K562 (cell line): ENCODE results near the gene METTL25B. TPM values are rescaled to one million over a fixed set of nuclear protein-coding genes. Genes with fewer than 3 reads are reported as not detected.

Source experiments
- FOXJ3 ChIP-seq: sonication (generic); formaldehyde crosslinking; IDR thresholded peaks from 2 replicates; pipeline ENCODE4 v1.4.0; 2020; ENCODE audit warnings: mild to moderate bottlenecking, missing genetic modification reagents
- SIRT6 ChIP-seq: IDR thresholded peaks from one replicate; pipeline ENCODE4 v1.6.1; 2012; ENCODE audit warnings: low read depth, mild to moderate bottlenecking, control low read depth, inconsistent platforms, low read length, moderate library complexity
- SMAD4 ChIP-seq: fragments of 250-450 bp; sonication (Bioruptor Pico); conservative IDR thresholded peaks from 2 replicates; pipeline ENCODE4 v1.8.0; 2021; ENCODE audit warnings: inconsistent platforms, mild to moderate bottlenecking, moderate library complexity
- SP2 ChIP-seq: IDR thresholded peaks from 2 replicates; pipeline ENCODE4 v1.6.1; 2011; ENCODE audit warnings: mild to moderate bottlenecking, low read depth, low read length, moderate library complexity; ENCODE audit not compliant: poor library complexity, severe bottlenecking; ENCODE audit errors: extremely low read depth
- polyA plus RNA-seq, 8 experiments: library from polyadenylated mRNA; depleted of rRNA in 4 of 8; stranded (reverse) in 5 of 8; unstranded in 3 of 8; fragments of >200 nt; fragmentation: Nextera tagmentation in 2 of 8; fragmentation: Illumina TruSeq in 1 of 8; extraction: Ambion mirVana in 2 of 8; extraction: Trizol in 1 of 8; gene quantifications; 2 replicates each; pipeline versions ENCODE4 v1.2.1 to v1.2.3, GENCODE V29; 2011 to 2014; ENCODE audit warnings: inconsistent platforms in 1 of 8, missing spikeins in 1 of 8
- total RNA-seq, 7 experiments: library from RNA; depleted of rRNA in 6 of 7; stranded (reverse); fragments of >200 nt in 6 of 7; fragmentation: Illumina TruSeq in 2 of 7; extraction: Trizol in 2 of 7; gene quantifications; 2 replicates each; pipeline versions ENCODE4 v1.2.1 to v1.2.3, GENCODE V29; 2011 to 2021; ENCODE audit warnings: low replicate concordance in 1 of 7
- TF ChIP-seq, protein P1 (sequence below): fragments of 450-650 bp; IDR thresholded peaks from 2 replicates; pipeline ENCODE4 v1.6.1; 2016; ENCODE audit warnings: low read depth
- TF ChIP-seq, protein P2 (sequence below): sonication (generic); formaldehyde crosslinking; IDR thresholded peaks from 2 replicates; pipeline ENCODE4 v1.9.0; 2022; ENCODE audit warnings: mild to moderate bottlenecking, missing genetic modification reagents
- TF ChIP-seq, protein P3 (sequence below), 2 experiments: fragments of 450-650 bp; IDR thresholded peaks; 2 replicates each; pipeline ENCODE4 v1.6.1; 2016; ENCODE audit warnings: mild to moderate bottlenecking in 2 of 2, borderline replicate concordance in 1 of 2, low read depth in 1 of 2, moderate library complexity in 1 of 2

METTL25B gene
- total and polyA plus RNA-seq, 9 of the 15 experiments (the other 6 are each of a cell fraction or from before 2014, with no cell fraction given), result 7.7 to 48.3 (median 33.1) TPM

DNA sequence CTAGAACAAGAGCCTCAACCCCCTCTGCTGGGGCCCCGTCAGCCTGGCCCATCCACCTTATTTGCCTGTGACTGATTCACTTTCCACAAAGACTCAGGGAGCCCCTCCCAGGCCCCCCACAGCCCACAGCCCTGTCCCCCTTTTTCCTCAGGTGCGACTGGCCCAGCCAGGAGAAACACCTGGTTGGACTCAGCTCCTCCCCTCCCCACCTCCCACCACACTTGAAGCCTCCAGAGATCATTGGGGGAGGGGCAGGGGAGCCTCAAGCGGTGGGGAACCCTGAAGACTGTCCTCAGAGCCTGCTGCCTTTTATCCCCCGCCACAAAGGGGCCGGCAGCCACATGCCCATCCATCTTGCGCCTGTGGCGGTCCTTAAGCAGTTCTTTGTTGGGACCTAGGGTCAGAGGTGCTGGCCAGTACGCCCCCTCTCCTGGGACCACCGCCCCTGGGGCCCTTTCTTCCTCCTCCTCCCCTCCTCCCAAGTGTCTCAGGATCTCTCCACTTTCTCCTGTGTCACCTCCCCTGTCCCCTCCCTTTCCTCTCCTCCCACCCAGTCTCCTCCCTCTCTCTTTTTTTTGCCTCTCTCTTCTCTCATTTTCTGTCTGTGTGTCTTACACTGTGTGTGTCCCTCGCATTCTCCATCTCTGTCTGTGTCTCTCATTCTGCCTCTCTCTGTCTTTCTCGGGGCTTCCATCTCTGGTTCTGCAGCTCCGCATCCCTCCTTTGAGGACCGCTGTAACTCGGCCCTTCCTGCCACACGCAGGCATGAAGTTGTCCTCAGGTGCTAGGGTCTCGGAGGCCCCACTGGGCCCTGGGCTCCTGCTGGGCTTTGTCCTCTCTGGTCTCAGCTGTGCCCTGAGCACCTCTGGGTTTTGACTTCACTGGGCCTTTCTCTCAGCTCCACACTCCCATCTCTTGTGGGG, 35.1 kb upstream of the METTL25B start (continued):
- TF ChIP-seq, protein P1, sequence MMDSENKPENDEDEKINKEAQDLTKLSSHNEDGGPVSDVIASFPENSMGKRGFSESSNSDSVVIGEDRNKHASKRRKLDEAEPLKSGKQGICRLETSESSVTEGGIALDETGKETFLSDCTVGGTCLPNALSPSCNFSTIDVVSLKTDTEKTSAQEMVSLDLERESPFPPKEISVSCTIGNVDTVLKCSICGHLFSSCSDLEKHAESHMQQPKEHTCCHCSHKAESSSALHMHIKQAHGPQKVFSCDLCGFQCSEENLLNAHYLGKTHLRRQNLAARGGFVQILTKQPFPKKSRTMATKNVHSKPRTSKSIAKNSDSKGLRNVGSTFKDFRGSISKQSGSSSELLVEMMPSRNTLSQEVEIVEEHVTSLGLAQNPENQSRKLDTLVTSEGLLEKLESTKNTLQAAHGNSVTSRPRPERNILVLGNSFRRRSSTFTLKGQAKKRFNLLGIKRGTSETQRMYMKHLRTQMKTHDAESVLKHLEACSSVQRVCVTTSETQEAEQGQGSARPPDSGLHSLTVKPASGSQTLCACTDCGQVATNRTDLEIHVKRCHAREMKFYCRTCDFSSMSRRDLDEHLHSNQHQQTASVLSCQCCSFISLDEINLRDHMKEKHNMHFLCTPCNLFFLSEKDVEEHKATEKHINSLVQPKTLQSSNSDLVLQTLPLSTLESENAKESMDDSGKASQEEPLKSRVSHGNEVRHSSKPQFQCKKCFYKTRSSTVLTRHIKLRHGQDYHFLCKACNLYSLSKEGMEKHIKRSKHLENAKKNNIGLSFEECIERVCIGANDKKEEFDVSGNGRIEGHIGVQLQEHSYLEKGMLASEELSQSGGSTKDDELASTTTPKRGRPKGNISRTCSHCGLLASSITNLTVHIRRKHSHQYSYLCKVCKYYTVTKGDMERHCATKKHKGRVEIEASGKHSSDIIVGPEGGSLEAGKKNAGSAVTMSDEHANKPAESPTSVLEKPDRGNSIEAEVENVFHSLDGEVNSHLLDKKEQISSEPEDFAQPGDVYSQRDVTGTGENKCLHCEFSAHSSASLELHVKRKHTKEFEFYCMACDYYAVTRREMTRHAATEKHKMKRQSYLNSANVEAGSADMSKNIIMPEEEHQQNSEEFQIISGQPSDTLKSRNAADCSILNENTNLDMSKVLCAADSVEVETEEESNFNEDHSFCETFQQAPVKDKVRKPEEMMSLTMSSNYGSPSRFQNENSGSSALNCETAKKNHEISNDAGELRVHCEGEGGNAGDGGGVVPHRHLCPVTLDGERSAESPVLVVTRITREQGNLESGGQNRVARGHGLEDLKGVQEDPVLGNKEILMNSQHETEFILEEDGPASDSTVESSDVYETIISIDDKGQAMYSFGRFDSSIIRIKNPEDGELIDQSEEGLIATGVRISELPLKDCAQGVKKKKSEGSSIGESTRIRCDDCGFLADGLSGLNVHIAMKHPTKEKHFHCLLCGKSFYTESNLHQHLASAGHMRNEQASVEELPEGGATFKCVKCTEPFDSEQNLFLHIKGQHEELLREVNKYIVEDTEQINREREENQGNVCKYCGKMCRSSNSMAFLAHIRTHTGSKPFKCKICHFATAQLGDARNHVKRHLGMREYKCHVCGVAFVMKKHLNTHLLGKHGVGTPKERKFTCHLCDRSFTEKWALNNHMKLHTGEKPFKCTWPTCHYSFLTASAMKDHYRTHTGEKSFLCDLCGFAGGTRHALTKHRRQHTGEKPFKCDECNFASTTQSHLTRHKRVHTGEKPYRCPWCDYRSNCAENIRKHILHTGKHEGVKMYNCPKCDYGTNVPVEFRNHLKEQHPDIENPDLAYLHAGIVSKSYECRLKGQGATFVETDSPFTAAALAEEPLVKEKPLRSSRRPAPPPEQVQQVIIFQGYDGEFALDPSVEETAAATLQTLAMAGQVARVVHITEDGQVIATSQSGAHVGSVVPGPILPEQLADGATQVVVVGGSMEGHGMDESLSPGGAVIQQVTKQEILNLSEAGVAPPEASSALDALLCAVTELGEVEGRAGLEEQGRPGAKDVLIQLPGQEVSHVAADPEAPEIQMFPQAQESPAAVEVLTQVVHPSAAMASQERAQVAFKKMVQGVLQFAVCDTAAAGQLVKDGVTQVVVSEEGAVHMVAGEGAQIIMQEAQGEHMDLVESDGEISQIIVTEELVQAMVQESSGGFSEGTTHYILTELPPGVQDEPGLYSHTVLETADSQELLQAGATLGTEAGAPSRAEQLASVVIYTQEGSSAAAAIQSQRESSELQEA, result peak; percentile 47; the same call in 1 of the 2 replicates
- TF ChIP-seq SP2 (no peak), SIRT6 (no peak), SMAD4 (0 out of 2 replicates have a peak, but pooled peaks have one; percentile 35), FOXJ3 (no peak)
- TF ChIP-seq, protein P2, sequence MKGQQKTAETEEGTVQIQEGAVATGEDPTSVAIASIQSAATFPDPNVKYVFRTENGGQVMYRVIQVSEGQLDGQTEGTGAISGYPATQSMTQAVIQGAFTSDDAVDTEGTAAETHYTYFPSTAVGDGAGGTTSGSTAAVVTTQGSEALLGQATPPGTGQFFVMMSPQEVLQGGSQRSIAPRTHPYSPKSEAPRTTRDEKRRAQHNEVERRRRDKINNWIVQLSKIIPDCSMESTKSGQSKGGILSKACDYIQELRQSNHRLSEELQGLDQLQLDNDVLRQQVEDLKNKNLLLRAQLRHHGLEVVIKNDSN (CRISPR knock-in tag), result no peak
- TF ChIP-seq, protein P3, sequence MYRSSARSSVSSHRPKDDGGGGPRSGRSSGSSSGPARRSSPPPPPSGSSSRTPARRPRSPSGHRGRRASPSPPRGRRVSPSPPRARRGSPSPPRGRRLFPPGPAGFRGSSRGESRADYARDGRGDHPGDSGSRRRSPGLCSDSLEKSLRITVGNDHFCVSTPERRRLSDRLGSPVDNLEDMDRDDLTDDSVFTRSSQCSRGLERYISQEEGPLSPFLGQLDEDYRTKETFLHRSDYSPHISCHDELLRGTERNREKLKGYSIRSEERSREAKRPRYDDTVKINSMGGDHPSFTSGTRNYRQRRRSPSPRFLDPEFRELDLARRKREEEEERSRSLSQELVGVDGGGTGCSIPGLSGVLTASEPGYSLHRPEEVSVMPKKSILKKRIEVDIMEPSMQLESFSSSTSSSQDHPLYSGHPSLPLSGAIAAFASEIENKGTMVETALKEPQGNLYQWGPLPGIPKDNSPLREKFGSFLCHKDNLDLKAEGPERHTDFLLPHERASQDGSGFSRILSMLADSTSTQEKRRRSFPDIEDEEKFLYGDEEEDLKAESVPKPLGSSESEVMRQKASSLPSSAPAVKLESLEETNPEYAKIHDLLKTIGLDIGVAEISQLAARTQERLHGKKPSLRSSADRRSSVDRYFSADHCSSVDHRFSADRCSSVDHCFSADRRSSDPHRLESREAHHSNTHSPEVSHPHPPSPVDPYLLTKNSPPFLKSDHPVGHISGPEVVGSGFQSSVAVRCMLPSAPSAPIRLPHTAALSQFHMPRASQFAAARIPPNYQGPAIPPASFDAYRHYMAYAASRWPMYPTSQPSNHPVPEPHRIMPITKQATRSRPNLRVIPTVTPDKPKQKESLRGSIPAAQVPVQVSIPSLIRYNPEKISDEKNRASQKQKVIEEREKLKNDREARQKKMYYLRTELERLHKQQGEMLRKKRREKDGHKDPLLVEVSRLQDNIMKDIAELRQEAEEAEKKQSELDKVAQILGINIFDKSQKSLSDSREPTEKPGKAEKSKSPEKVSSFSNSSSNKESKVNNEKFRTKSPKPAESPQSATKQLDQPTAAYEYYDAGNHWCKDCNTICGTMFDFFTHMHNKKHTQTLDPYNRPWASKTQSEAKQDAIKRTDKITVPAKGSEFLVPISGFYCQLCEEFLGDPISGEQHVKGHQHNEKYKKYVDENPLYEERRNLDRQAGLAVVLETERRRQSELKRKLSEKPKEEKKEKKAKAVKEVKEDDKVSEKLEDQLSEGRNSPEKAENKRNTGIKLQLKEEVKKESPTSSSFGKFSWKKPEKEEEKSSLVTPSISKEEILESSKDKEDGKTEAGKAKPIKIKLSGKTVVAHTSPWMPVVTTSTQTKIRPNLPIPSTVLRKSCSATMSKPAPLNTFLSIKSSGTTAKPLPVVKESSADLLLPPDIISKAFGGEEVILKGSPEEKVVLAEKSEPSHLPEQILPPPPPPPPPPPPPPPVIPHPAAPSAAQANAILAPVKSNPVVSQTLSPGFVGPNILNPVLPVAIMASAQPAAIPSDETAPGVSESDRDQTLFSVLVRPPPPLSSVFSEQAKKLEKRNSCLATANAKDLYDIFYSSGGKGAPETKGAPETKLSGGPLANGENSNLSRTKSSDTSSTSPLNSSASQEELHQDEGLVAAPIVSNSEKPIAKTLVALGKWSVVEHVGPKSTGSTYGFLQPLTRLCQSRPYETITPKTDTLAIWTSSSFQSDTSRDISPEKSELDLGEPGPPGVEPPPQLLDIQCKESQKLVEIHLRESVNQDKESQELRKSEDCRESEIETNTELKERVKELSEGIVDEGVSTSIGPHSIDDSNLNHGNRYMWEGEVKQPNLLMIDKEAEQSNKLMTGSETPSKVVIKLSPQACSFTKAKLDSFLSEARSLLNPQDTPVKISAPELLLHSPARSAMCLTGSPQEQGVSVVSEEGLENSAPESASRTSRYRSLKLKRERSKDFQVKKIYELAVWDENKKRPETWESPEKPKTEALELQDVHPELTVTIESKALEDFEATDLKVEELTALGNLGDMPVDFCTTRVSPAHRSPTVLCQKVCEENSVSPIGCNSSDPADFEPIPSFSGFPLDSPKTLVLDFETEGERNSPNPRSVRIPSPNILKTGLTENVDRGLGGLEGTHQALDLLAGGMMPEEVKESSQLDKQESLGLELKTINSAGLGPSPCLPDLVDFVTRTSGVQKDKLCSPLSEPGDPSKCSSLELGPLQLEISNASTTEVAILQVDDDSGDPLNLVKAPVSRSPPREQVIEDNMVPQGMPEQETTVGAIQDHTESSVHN (IDR thresholded peaks at IDR 0.05; ENCODE audit: borderline replicate concordance in 1 of 2, low read depth in 1 of 2), result no peak
